ENCODE data around the gene FOCAD.

FOCAD gene

DNA sequence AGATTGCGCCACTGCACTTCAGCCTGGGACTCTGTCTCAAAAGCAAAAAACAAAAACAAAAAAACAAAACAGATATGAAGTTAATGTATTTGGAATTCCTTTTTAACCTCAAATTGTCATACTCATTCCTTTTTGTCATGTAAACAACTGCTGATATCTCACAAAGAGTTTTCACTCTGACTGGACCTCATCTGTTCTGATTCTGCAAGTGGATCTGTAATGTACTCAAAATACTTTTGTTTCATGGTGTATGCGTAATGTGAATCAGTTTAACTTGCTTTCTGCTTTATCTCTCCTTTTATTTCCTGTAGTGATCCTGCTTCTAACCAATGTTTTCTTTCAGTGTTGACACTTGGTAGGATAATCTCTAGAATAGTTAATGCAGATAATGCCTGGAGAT lies 106.7 kb downstream of the FOCAD start:
- Histone ChIP-seq H3K27ac (no peak overlapping the region), H3K27me3 (ENCODE audit: control insufficient read depth, insufficient read depth, low read length) (no peaks in the 10 kb centered on the region), H3K36me3 (ENCODE audit: control insufficient read depth, insufficient read depth, low read length) (no peaks in the 10 kb centered on the region), H3K4me1 (no peaks in the 10 kb centered on the region), H3K9ac (no peak overlapping the region), H3K9me3 (ENCODE audit: control insufficient read depth, low read length) (no peaks in the 10 kb centered on the region), H3K79me2 (no peaks in the 10 kb centered on the region), H3K4me2 (ENCODE audit: low read length) (no peak overlapping the region), H2AFZ (no peak overlapping the region), H3K4me3 (ENCODE audit: low read depth, low read length) (no peak overlapping the region)
- TF ChIP-seq, protein P1, sequence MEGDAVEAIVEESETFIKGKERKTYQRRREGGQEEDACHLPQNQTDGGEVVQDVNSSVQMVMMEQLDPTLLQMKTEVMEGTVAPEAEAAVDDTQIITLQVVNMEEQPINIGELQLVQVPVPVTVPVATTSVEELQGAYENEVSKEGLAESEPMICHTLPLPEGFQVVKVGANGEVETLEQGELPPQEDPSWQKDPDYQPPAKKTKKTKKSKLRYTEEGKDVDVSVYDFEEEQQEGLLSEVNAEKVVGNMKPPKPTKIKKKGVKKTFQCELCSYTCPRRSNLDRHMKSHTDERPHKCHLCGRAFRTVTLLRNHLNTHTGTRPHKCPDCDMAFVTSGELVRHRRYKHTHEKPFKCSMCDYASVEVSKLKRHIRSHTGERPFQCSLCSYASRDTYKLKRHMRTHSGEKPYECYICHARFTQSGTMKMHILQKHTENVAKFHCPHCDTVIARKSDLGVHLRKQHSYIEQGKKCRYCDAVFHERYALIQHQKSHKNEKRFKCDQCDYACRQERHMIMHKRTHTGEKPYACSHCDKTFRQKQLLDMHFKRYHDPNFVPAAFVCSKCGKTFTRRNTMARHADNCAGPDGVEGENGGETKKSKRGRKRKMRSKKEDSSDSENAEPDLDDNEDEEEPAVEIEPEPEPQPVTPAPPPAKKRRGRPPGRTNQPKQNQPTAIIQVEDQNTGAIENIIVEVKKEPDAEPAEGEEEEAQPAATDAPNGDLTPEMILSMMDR (IDR thresholded peaks at IDR 0.05), result no peak

DNA sequence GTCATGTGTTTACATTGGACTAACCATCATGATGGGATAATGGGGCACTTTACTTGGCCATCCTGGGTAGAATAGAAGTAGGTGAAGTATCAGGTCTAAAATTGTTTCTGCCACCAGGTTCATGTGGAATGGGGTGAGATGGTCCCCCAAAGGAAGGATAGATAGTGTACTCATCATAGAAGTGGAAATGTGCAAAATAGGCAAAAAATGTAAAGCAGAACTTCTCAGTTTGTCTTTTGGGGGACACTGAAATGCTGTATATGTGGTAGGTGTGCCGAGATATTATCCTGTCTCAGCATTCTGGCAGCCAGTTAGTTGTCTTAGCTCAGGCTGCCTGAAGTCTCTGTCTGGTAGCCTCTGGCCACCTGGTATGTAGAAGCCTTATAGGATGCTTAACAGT lies 107.6 kb downstream of the FOCAD start:
- Histone ChIP-seq H3K79me2 (no peaks in the 10 kb centered on the region), H2AFZ (no peak overlapping the region), H3K4me1 (no peaks in the 10 kb centered on the region), H3K27me3 (ENCODE audit: control insufficient read depth, insufficient read depth, low read length) (no peaks in the 10 kb centered on the region), H3K9ac (no peak overlapping the region), H3K36me3 (ENCODE audit: control insufficient read depth, insufficient read depth, low read length) (no peaks in the 10 kb centered on the region), H3K4me2 (ENCODE audit: low read length) (no peak overlapping the region), H3K27ac (no peak overlapping the region), H3K4me3 (ENCODE audit: low read depth, low read length) (no peak overlapping the region), H3K9me3 (ENCODE audit: control insufficient read depth, low read length) (no peaks in the 10 kb centered on the region)
- TF ChIP-seq, protein P1 (IDR thresholded peaks at IDR 0.05), result no peak

DNA sequence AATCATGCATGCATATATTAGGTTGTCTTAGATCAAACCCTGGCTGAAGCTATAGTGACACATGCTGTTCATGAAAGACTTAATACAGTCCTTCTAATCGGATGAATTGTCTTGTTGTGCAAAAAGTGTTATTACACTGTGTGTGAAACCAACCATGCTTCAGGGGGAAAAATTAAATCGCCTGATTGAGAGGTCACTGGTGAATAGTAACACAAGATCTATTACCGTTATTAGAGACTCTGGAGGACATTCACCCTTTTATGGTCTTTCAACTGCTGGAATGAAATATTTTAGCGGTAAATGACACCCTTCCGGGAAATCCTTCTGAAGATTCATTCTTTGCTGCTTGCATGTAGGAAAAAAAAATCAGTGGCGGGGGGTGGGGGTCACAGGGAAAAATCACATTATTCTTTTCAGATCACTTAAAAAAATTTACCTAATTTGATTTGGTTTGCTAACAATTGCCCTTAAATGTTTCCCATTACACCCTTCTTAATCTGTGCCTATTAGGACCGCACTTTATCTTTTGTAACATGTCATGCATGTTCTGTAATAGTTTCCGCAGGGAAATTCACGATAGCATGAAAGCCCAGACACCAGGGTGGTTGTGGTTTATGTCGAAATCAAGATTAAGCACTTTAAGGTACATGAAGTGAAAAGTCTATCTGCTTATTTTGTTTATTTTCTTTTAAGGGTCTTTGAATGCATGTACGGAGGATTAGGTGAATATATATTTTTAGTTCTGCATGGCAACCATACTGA lies 120.6 kb downstream of the FOCAD start:
- Histone ChIP-seq H3K4me2 (ENCODE audit: low read length) (no peak overlapping the region), H3K4me1 (no peaks in the 10 kb centered on the region), H2AFZ (no peak overlapping the region), H3K27me3 (ENCODE audit: control insufficient read depth, insufficient read depth, low read length) (no peaks in the 10 kb centered on the region), H3K9me3 (ENCODE audit: control insufficient read depth, low read length) (no peaks in the 10 kb centered on the region), H3K9ac (no peak overlapping the region), H3K79me2 (no peaks in the 10 kb centered on the region), H3K4me3 (ENCODE audit: low read depth, low read length) (no peak overlapping the region), H3K27ac (no peak overlapping the region), H3K36me3 (ENCODE audit: control insufficient read depth, insufficient read depth, low read length) (no peaks in the 10 kb centered on the region)
- TF ChIP-seq, protein P1 (IDR thresholded peaks at IDR 0.05), result no peak

DNA sequence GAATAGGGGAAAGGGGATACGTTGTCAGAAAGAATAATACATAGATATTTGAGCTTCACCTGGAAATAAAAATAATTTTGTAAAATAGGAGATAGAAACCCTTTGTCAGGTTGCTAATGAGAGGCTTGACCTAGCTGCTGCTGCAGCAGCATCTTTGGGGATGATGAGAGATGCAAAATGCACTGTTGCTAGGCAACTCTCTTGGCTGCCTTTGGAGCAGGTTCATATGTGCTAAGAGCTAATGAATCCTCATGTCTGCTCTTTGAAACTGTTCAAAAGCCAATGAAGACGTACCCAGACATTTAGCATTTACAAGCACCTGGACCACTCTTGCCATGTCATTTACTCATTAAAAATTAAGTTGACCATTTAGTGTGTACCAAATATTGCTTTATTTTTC lies 121.7 kb downstream of the FOCAD start:
- H3K36me3 ChIP-seq (ENCODE audit: control insufficient read depth, insufficient read depth, low read length), result no peaks in the 10 kb centered on the region
- no peak overlapping the region for H2AFZ ChIP-seq
- no peaks in the 10 kb centered on the region for H3K4me1 ChIP-seq
- H3K4me3 ChIP-seq (ENCODE audit: low read depth, low read length), result no peak overlapping the region
- H3K27me3 ChIP-seq (ENCODE audit: control insufficient read depth, insufficient read depth, low read length), result no peaks in the 10 kb centered on the region
- H3K4me2 ChIP-seq (ENCODE audit: low read length), result no peak overlapping the region
- H3K79me2 ChIP-seq, result no peaks in the 10 kb centered on the region
- H3K9me3 ChIP-seq (ENCODE audit: control insufficient read depth, low read length), result no peaks in the 10 kb centered on the region
- TF ChIP-seq, protein P1 (IDR thresholded peaks at IDR 0.05), result no peak
- no peak overlapping the region for H3K9ac ChIP-seq
- H3K27ac ChIP-seq, result no peak overlapping the region

DNA sequence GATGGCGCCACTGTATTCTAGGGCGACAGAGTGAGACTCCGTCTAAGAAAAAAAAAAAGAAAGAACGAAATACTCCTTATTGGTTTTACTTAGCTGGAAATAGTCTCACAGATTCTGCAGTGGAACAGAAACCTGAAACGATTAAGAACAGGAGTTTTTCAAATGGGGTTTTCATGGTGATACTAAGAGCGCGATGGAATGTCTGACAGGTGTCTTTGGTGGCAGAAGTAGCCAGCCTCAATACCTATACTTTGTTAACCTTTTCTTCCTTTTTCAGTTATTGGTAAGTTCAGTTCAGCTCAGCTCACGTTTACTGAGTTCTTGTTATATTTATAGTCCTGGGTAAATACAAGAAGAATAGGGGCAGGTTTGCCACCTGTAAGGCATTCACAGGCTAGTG lies 123.9 kb downstream of the FOCAD start:
- Histone ChIP-seq H2AFZ (no peak overlapping the region), H3K4me1 (no peaks in the 10 kb centered on the region), H3K9ac (no peak overlapping the region), H3K79me2 (no peaks in the 10 kb centered on the region), H3K9me3 (ENCODE audit: control insufficient read depth, low read length) (no peaks in the 10 kb centered on the region), H3K36me3 (ENCODE audit: control insufficient read depth, insufficient read depth, low read length) (no peaks in the 10 kb centered on the region), H3K27ac (no peak overlapping the region), H3K27me3 (ENCODE audit: control insufficient read depth, insufficient read depth, low read length) (no peaks in the 10 kb centered on the region), H3K4me2 (ENCODE audit: low read length) (no peak overlapping the region), H3K4me3 (ENCODE audit: low read depth, low read length) (no peak overlapping the region)
- TF ChIP-seq, protein P1 (IDR thresholded peaks at IDR 0.05), result no peak
